Left renal pelvis (tissue), 4 donors: ENCODE measurements around the gene BPIFB6. TPM values are rescaled to one million over a fixed set of nuclear protein-coding genes. Genes with fewer than 3 reads are reported as not detected.

Experiments used
- DNase-seq, 4 donors: peaks; one replicate each; pipeline ENCODE4 v3.0.0-alpha.2; 2013; ENCODE audit warnings: low read depth in 4 of 4, low spot score in 3 of 4
- polyA plus RNA-seq, 4 donors: library from polyadenylated mRNA; unstranded; fragments of 120-200 nt; gene quantifications; one replicate each; pipeline ENCODE4 v1.2.1, GENCODE V29; 2013; ENCODE audit not compliant: insufficient read length in 4 of 4

The BPIFB6 gene
- polyA plus RNA-seq, 4 donors, result not detected

DNA sequence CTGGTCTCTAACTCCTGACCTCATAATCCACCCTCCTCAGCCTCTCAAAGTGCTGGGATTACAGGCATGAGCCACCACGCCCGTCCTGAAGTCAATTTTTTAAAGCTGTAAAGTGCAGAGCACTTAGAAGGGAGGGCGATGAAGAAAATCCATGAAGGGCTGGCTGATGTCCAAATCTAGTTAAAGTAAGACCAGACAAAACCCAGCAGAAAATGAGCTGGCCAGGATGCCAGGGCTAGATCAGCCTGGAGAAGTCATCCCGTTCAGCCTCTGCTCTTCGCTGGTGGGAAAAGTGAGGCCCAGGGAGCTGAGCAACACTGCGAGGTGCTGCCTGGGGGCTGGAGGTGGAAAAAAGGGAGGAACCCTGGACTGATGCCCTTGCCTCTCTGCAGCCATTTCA is 51.1 kb downstream of the BPIFB6 start:
- DNase-seq, result no peak

- DNase-seq, result no peak
Observed at GRCh38 chr20:33083544-33084340, 52.3 kb downstream of the BPIFB6 start.

DNA sequence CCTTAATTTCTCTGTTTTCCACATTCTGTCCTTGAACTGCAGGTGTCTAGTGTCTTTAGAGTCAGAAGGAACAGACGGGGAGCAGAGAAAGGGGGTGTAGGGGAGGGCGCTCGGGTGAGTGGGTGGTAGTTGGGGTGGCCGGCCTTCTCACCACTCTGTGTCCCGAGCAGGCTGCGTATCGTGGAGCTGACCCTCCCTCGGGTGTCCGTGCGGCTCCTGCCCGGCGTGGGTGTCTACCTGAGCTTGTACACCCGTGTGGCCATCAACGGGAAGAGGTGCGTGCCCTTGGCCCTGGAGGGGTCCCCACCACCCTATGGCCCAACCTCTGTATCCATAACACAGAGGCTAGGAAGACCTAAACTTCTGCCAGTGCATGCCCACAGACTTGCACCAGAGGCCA is 53.3 kb downstream of the BPIFB6 start:
- no peak for DNase-seq

GRCh38 chr20:33086052-33086722 is 54.7 kb downstream of the BPIFB6 start:
- DNase-seq, result no peak

DNA sequence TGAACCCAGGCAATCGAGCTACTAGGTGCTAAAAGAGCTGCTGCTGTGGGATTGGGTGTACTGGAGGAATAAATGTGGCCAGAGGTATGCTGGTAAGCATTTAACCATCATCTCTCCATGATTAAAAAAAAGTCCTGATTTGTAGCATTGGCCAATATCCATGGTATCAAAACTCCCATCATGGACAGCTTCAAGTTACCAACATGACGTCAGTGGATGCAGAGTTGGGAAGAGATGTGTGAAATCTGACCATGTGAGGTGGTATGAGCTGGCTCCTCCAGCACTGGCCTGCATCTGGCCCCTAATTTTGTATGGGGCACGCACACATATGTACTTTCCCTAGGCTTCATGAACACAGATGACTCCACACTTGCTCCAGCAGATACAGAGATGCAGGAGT is 59.7 kb downstream of the BPIFB6 start:
- no peak for DNase-seq

- no peak for DNase-seq
Observed at GRCh38 chr20:33091693-33092092, 60.2 kb downstream of the BPIFB6 start.

GRCh38 chr20:33092361-33092760 is 60.9 kb downstream of the BPIFB6 start:
- DNase-seq, result no peak

DNA sequence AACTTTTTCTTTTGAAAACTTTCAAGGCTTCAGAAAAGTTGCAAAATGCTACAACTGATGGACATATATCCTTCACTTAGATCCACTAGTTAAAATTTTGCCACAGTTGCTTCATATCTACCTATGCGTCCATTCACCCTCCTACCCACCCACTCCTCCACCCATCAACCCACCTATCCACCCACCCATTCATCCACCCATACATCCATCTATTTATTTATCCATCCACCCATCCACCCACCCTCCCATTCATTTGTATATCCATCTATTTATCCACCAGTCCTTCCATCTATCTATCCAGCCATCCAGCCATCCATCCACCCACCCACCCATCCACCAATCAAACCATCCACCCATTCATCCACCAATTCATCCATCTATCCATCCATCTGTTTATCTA is 61.6 kb downstream of the BPIFB6 start:
- DNase-seq, result no peak

GRCh38 chr20:33093582-33093981 is 62.1 kb downstream of the BPIFB6 start:
- no peak for DNase-seq

Other genes starting within 250 kb of the BPIFB6 start
- gene MAPRE1, start 211.7 kb upstream of the BPIFB6 start, polyA plus RNA-seq, result 100 to 1,000 TPM in 2 of 4 donors, 10 to 100 TPM in 2; 88.4 to 137 (median 109) TPM
- gene EFCAB8, start 172.7 kb upstream of the BPIFB6 start, polyA plus RNA-seq, result under 1 TPM in 3 of 4 donors, not detected in 1; 0.20 to 0.29 (median 0.20) TPM
- not detected for gene SUN5, start 27.2 kb upstream of the BPIFB6 start, polyA plus RNA-seq
- gene BPIFB2, start 23.9 kb upstream of the BPIFB6 start, polyA plus RNA-seq, result not detected
- gene BPIFB3, start 22.3 kb downstream of the BPIFB6 start, polyA plus RNA-seq, result not detected
- not detected for gene BPIFB4, start 48.0 kb downstream of the BPIFB6 start, polyA plus RNA-seq
- gene BPIFA2, start 136.5 kb downstream of the BPIFB6 start, polyA plus RNA-seq, result not detected
- gene BPIFA3, start 185.7 kb downstream of the BPIFB6 start, polyA plus RNA-seq, result not detected
- not detected for gene BPIFA1, start 204.3 kb downstream of the BPIFB6 start, polyA plus RNA-seq